ENCODE measurements around the gene NUDT14.

NUDT14 gene

DNA sequence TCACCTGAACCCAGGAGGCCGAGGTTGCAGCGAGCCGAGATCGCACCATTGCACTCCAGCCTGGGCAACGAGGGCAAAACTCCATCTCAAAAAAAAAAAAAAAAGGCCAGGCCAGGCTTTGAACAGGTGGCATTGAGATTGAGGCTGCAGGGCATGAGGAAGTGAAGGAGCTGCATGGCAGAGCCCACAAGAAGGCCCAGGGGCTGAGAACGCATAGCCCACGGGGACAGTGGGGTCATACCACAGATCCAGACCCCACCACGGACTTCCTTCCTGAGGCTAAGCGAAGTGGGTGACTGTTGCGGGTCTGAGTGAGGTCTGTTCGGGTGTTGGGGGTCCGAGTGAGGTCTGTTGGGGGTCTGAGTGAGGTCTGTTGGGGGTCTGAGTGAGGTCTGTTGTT is 20.3 kb downstream of the NUDT14 start:
- DNase-seq, result no peak

GRCh38 chr14:105159344-105159743 is 21.8 kb downstream of the NUDT14 start:
- DNase-seq, result no peak

DNA sequence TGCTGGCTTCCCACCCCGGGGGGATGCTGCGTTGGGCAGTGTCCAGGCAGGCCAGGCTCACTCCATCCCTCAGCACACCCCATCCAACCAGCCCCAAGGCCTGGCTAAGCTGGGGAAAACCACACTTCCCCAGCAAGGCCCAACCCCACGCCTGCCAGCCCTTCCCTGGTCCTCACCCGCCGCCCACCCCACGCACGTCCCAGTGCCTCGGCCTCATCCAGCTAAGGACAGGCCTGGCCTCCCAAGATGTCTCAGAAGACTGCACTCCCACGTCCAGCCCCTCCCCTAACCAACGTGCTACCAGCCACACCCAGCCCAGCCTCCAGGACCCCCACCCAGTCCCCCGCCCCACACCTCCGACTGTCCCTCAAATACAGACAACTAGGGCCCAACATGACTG is 22.3 kb downstream of the NUDT14 start:
- DNase-seq, result no peak

DNA sequence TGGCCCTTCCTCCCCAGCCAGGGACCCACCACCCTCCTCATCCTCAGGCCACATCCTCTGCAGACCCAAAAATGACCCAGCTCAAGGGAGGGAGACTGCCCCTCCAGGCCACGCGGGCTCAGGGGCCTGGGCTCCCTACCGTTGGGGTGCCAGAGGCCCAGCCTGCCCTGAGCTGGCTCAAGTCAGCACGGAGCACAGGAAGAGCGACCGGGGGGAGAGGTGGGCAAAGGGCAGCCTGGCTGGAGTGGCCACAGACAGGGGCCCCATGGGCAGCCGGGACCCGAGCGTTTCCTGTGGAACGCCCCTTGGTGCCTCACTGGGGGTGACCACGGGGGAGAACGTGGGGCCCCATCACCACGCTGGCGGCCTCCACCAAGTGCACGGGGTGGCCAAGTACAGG is 23.2 kb downstream of the NUDT14 start:
- no peak for DNase-seq

DNA sequence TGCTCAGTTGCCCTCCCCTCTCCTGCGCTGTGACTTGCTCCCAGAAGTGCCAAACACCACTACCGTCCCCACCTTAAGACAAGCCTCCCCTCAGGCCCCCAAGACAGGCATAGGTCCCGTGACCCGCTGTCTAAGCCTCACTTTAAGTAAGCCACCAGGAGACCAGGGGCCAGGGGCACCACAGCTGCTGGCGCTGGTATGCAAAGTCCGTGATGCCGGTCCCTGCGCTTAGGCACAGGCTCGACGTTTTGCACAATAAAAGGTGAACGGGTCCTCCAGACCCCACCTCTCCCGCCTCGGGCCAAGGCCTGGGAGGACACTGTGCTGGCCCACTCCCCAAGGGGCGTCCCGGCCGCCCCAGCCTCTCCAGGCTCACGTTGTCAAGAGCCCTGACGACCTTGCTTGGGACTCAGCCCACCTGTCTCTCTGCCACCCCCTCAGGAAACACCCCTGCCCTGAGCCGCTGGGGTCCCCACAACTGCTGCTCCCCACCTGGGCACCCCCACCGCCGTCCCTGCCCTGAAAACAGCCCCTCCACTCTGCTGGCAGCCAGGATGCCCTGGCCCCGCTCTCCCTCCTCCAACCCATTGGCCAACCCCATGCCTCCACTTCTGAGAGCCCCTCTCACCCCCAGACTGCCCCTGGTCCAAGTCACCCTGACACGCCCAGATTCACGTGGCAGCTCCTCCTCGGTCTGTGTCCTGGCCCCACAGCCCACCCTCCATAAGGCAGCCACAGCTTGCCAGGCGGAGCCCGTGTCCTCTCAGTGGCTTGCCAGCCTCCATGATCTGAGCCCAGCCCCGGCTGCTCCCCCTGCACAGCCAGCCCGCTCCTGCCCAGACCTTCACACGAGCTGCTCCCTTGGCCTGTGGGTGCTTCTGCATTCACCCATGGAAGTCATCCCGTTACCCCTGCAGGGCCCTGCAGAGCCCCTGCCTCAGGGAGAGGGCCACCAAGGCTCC is 24.4 kb downstream of the NUDT14 start:
- DNase-seq, result no peak

DNA sequence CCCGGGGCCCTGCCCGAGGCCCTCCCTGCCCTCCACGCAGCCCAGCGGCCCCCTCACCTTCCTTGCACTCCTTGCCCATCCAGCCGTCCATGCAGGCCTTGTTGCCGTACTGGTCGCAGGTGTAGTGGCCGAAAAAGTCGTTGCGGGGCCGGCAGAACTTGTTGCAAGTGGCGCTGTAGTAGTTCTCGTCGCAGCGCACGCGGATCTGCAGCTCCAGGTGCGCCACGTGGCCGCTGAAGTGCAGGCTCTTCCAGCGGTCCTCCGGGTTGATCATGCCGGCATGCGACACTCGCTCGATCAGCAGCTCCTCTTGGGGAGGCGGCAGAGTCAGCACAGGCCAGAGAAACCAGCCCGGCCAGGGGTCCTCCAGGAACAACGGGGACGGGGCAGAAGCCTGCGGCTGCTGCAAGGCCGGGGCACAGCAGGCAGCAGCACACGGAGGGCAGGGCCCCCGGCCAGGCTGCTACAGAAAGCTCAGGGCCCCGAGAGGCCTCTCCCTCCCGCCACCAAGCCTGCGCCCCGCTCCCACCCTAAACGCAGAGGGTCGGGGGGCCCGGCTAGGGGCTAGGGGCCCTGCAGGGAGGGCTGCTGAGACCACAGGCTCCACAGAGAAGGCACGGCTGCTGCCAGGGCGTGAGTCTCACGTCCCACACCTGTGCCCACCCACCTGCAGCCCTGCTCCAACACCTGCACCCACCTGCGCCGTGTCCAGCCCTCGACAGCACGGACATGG is 25.3 kb downstream of the NUDT14 start:
- no peak for DNase-seq

- no peak for DNase-seq
Observed at GRCh38 chr14:105155071-105155651, 26.0 kb downstream of the NUDT14 start.

DNA sequence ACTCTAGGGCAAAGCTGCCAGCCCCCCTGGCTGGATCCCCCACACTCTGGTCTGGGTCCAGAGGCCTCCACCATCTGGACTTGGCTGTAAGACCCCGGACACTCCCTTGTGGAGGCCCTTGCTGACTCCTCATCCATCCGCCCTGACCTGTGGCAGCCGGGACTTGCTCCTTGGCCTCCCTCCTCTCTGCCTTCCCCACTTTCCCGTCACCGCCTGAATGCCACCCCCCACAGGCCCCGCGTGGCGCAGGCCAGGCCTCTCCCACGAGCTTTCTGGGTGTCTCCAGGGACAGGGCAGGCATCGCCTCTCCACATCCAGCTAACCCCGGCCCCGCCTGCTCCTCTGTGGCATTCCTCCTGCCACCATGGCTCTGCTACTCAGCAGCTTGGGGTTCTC is 26.6 kb downstream of the NUDT14 start:
- DNase-seq, result no peak

- no peak for DNase-seq
Observed at GRCh38 chr14:105153739-105154475, 27.2 kb downstream of the NUDT14 start.

GRCh38 chr14:105153331-105153731 is 27.8 kb downstream of the NUDT14 start:
- no peak for DNase-seq

DNA sequence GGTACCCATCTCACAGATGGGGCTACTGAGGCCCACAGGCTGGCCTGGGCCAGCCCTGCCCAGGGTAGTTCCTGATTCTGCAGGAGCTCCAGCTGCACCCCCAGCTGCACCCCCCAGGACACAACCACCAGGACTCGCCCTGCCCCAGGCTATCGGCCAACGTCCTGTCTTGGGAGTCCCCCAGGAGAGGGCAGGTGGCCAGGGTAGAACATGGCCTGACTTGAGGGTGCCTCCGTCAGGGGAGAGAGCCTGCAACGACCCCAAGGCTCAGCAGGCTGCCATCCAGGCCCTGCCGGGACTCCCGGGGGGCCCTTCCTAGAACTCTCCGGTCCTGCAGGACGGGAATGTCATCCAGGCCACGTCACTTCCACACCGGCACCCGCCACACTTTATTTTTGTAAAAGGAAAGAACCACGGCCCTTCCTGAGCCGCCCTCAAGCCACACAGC is 28.3 kb downstream of the NUDT14 start:
- DNase-seq, result no peak

- no peak for DNase-seq
Observed at GRCh38 chr14:105151838-105152793, 29.0 kb downstream of the NUDT14 start.

DNA sequence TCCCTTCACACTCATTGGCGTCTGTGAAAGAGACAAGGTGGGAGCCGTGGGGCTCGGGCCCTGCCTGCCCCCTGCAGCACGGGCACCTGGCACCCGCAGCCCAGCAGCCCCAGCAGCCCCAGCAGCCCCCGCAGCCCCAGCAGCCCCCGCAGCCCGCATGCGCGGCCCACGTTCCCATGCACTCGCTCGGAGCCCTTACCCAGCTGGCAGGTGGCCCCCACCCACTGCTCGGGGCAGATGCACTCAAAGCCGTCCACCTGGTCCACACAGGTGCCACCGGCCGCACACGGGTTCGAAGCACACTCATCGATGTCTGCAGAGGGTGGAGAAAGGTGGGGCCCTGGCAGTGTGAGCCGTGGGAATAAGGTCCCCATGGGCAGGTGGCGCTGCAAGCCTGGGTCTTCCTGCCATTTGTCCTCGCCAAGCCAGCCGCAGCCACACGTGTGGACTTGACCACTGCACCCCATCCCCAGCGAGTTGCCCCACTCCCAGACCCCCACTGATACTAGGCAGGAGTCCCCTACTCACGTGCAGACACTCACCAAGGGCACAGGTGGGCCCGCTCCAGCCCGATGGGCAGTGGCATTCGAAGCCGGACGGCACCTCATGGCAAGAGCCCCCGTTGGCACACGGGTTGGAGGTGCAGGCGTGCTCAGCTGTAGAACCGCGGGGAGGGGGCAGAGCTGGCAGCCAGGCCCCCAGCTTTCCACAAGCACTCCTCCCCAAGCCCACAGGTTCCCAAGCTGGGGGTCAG is 29.9 kb downstream of the NUDT14 start:
- DNase-seq, result no peak

GRCh38 chr14:105150368-105151083 is 30.6 kb downstream of the NUDT14 start:
- no peak for DNase-seq

GRCh38 chr14:105150026-105150367 is 31.1 kb downstream of the NUDT14 start:
- DNase-seq, result no peak

DNA sequence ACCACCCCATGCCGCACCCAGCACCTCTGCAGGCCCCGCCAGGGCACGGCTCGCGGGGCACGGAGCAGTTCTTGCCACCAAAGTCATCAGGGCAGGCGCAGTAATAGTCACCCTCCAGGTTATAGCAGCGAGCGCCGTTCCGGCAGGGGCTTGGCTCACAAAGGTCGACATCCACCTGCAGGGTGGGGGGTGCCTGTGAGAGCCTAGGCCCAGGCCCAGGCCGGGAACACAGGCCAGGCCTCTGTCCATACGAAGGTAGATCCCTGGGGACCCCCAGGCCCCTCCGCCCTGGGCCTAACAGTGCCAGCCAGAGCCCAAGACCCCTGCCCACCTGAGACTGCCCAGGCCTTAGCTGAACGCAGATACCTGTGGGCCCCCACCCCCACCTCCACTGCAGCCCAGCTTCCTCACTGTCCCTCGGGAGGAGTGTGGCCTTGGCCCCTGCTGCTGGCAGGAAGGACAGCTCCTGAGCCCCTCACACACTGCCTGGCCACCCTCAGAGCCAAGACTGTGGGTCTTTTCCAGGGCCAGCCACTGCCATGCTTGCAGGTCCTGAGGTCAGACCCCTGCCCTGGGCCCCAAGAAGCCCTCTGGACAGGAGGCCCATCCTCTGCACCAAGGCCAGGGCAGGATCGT is 31.8 kb downstream of the NUDT14 start:
- DNase-seq, result no peak

DNA sequence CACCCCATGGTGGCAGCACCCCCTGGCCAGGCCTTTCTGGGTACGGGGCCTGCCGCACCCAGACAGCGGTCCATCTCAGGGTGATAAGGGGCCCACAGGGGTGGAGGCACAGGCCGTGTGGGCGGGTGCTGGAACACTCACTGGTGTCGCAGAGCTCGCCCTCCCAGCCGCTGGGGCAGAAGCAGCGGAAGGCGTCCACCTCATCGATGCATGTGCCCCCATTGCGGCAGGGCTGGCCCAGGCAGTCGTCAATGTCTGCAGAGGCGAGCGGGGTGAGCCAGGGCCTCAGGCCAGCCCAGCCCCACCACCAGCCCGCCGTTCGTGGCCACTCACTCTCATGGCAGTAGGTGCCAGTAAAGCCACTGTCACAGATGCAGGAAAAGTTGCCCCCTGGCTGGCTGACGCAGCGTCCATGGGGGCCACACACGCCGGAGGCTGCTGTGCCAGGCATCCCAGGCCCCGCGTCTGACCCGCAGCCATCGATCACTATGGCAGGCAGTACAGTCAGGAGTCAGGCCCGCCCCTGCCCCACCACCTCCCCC is 32.4 kb downstream of the NUDT14 start:
- no peak for DNase-seq

All from nucleus accumbens (tissue), 56 donors.